ENCODE results near the gene ATP13A4.
"Not testable (repeated sequence)": the region's sequence is repeated elsewhere in the genome, so short reads cannot be mapped to it uniquely, and the experiment has no call there.

Gene ATP13A4

GRCh38 chr3:193560870-193561269 lies 6.2 kb upstream of the ATP13A4 start:
- no peak overlapping the region for H3K4me3 ChIP-seq
- H3K27ac ChIP-seq: no peak overlapping the region

GRCh38 chr3:193560091-193560490 lies 5.4 kb upstream of the ATP13A4 start:
- Histone ChIP-seq H3K27ac (no peak overlapping the region), H3K4me3 (no peak overlapping the region)

- no peak overlapping the region for H3K27ac ChIP-seq
- H3K4me3 ChIP-seq: no peak overlapping the region
Measured at GRCh38 chr3:193559100-193559499, 4.4 kb upstream of the ATP13A4 start.

- no peak overlapping the region for H3K4me3 ChIP-seq
- H3K27ac ChIP-seq: no peak overlapping the region
Measured at GRCh38 chr3:193556841-193557240, 2.1 kb upstream of the ATP13A4 start.

- no peak overlapping the region for H3K27ac ChIP-seq
Measured at GRCh38 chr3:193553586-193553985, 1.1 kb downstream of the ATP13A4 start.

GRCh38 chr3:193552923-193553322 lies 1.8 kb downstream of the ATP13A4 start:
- H3K27ac ChIP-seq: no peak overlapping the region
- no peak overlapping the region for H3K4me3 ChIP-seq

More at GRCh38 chr3:193553586-193553985, 1.1 kb downstream of the ATP13A4 start:
- H3K4me3 ChIP-seq: no peak overlapping the region

GRCh38 chr3:193548406-193548805 lies 6.3 kb downstream of the ATP13A4 start:
- no peak overlapping the region for H3K4me3 ChIP-seq
- H3K27ac ChIP-seq: no peak overlapping the region

- H3K4me3 ChIP-seq: no peak overlapping the region
- no peak overlapping the region for H3K27ac ChIP-seq
Measured at GRCh38 chr3:193546129-193546528, 8.6 kb downstream of the ATP13A4 start.

- Histone ChIP-seq H3K27ac (no peak overlapping the region), H3K4me3 (no peak overlapping the region)
Measured at GRCh38 chr3:193545304-193545703, 9.4 kb downstream of the ATP13A4 start.

- H3K27ac ChIP-seq: no peak overlapping the region
- no peak overlapping the region for H3K4me3 ChIP-seq
Measured at GRCh38 chr3:193544289-193544688, 10.4 kb downstream of the ATP13A4 start.

- no peak overlapping the region for H3K27ac ChIP-seq
Measured at GRCh38 chr3:193530231-193531165, 24.2 kb downstream of the ATP13A4 start.

GRCh38 chr3:193526085-193526484 lies 28.6 kb downstream of the ATP13A4 start:
- not testable (repeated sequence) for H3K4me3 ChIP-seq, H3K27ac ChIP-seq

More at GRCh38 chr3:193530231-193531165, 24.2 kb downstream of the ATP13A4 start:
- no peak overlapping the region for H3K4me3 ChIP-seq

GRCh38 chr3:193522473-193522872 lies 32.2 kb downstream of the ATP13A4 start:
- peak overlapping the region in 10 of 21 experiments; percentile 17 to 62 (median 44) for H3K27ac ChIP-seq
- H3K4me3 ChIP-seq: no peak overlapping the region

- H3K4me3 ChIP-seq: no peak overlapping the region
- H3K27ac ChIP-seq: no peak overlapping the region
Measured at GRCh38 chr3:193520738-193521137, 34.0 kb downstream of the ATP13A4 start.

GRCh38 chr3:193515966-193516365 lies 38.7 kb downstream of the ATP13A4 start:
- Histone ChIP-seq H3K4me3 (no peak overlapping the region), H3K27ac (no peak overlapping the region)

- Histone ChIP-seq H3K27ac (no peak overlapping the region), H3K4me3 (no peak overlapping the region)
Measured at GRCh38 chr3:193510154-193510553, 44.5 kb downstream of the ATP13A4 start.

GRCh38 chr3:193509103-193509965 lies 45.4 kb downstream of the ATP13A4 start:
- Histone ChIP-seq H3K27ac (no peak overlapping the region), H3K4me3 (no peak overlapping the region)

GRCh38 chr3:193508108-193508507 lies 46.6 kb downstream of the ATP13A4 start:
- Histone ChIP-seq H3K4me3 (no peak overlapping the region), H3K27ac (no peak overlapping the region)

- Histone ChIP-seq H3K4me3 (no peak overlapping the region), H3K27ac (no peak overlapping the region)
Measured at GRCh38 chr3:193507566-193507965, 47.1 kb downstream of the ATP13A4 start.

- Histone ChIP-seq H3K27ac (no peak overlapping the region), H3K4me3 (no peak overlapping the region)
Measured at GRCh38 chr3:193506921-193507320, 47.8 kb downstream of the ATP13A4 start.

GRCh38 chr3:193502871-193503270 lies 51.8 kb downstream of the ATP13A4 start:
- no peak overlapping the region for H3K27ac ChIP-seq
- no peak overlapping the region for H3K4me3 ChIP-seq
